H1 (cell line): ENCODE results near the gene SLC25A22. TPM values are rescaled to one million over a fixed set of nuclear protein-coding genes. Genes with fewer than 3 reads are reported as not detected.

Experiments used
- CTCF ChIA-PET: fragments of 300-600 bp; sonication (Branson Sonifier 250); formaldehyde crosslinking; loops from one replicate; lab custom pipeline; 2021; ENCODE audit not compliant: partially characterized antibody; lab: Charles Lee
- POLR2A ChIA-PET: fragments of 300-600 bp; sonication (Branson Sonifier 250); formaldehyde crosslinking; loops from one replicate; lab custom pipeline; 2021; ENCODE audit warnings: inconsistent platforms; ENCODE audit not compliant: partially characterized antibody; lab: Charles Lee
- DNase-seq, 2 experiments: peaks; one replicate each; pipeline versions ENCODE4 v3.0.0 to v3.0.0-alpha.2; 2010 to 2022; ENCODE audit warnings: low spot score in 2 of 2, low read depth in 1 of 2, mixed read lengths in 1 of 2
- FAIRE-seq: peaks from 2 replicates; lab custom pipeline; 2011; peaks lifted over from hg19 to GRCh38; lab: Jason Lieb, UNC
- H2AFZ ChIP-seq: 2 replicates; pipeline ENCODE4 v1.8.1; 2012; ENCODE audit warnings: low read length, inconsistent platforms
- H2AK5ac ChIP-seq: 2 replicates; pipeline ENCODE4 v1.6.1; 2013; ENCODE audit warnings: low read depth, low read length
- H2BK120ac ChIP-seq: replicated peaks from 2 replicates; pipeline ENCODE3; 2013; ENCODE audit warnings: low read depth, low read length, inconsistent platforms
- H2BK12ac ChIP-seq: 2 replicates; pipeline ENCODE4 v1.6.1; 2013; ENCODE audit warnings: low read depth, low read length
- H2BK15ac ChIP-seq: 2 replicates; pipeline ENCODE4 v1.6.1; 2013; ENCODE audit warnings: low read length
- H2BK20ac ChIP-seq: 2 replicates; pipeline ENCODE4 v1.6.1; 2013; ENCODE audit warnings: low read length
- H2BK5ac ChIP-seq: 2 replicates; pipeline ENCODE4 v1.6.1; 2013; ENCODE audit warnings: low read depth, low read length
- H3K14ac ChIP-seq: 2 replicates; pipeline ENCODE4 v1.6.1; 2013; ENCODE audit warnings: inconsistent platforms; ENCODE audit not compliant: insufficient read length
- H3K18ac ChIP-seq: 2 replicates; pipeline ENCODE4 v1.6.1; 2013; ENCODE audit warnings: low read length; ENCODE audit errors: extremely low read depth
- H3K23ac ChIP-seq: 2 replicates; pipeline ENCODE4 v1.6.1; 2013; ENCODE audit warnings: inconsistent platforms; ENCODE audit not compliant: insufficient read length
- H3K23me2 ChIP-seq: 2 replicates; pipeline ENCODE4 v1.6.1; 2013; ENCODE audit warnings: low read depth, low read length
- H3K27ac ChIP-seq: 2 replicates; pipeline ENCODE4 v1.6.1; 2011; ENCODE audit warnings: low read depth, low read length, inconsistent platforms
- H3K27me3 ChIP-seq, 4 experiments: replicated peaks in 1 of 4; 1 replicate in 1 of 4; 2 replicates in 3 of 4; pipeline versions ENCODE4 v1.6.1 to v1.8.1; 2011 to 2013; ENCODE audit warnings: low read length in 3 of 4, mild to moderate bottlenecking in 3 of 4, inconsistent platforms in 2 of 4, mixed read lengths in 2 of 4, moderate library complexity in 1 of 4; ENCODE audit not compliant: control insufficient read depth in 3 of 4, insufficient read depth in 3 of 4; ENCODE audit errors: extremely low read depth in 1 of 4
- H3K36me3 ChIP-seq, 4 experiments: 2 replicates each; pipeline versions ENCODE4 v1.6.1 to v1.8.1; 2011 to 2013; ENCODE audit warnings: mild to moderate bottlenecking in 4 of 4, low read length in 3 of 4, moderate library complexity in 2 of 4, control low read depth in 1 of 4, inconsistent platforms in 1 of 4; ENCODE audit not compliant: insufficient read depth in 4 of 4, control insufficient read depth in 2 of 4
- H3K4ac ChIP-seq: replicated peaks from 2 replicates; pipeline ENCODE3; 2013; ENCODE audit warnings: low read length, low read depth, mixed read lengths, inconsistent platforms; ENCODE audit not compliant: insufficient read length
- H3K4me1 ChIP-seq, 4 experiments: replicated peaks in 1 of 4; 1 replicate in 1 of 4; 2 replicates in 3 of 4; pipeline versions ENCODE4 v1.6.1 to v1.8.1; 2011 to 2013; ENCODE audit warnings: low read length in 3 of 4, inconsistent platforms in 2 of 4, mixed read lengths in 1 of 4; ENCODE audit not compliant: insufficient read depth in 4 of 4, control insufficient read depth in 3 of 4
- H3K4me2 ChIP-seq, 2 experiments: 2 replicates each; pipeline versions ENCODE4 v1.6.1 to v1.8.1; 2011 to 2013; ENCODE audit warnings: low read depth in 2 of 2, low read length in 2 of 2, control low read depth in 1 of 2, inconsistent platforms in 1 of 2, mild to moderate bottlenecking in 1 of 2; ENCODE audit not compliant: insufficient read depth in 1 of 2
- H3K4me3 ChIP-seq, 4 experiments: fragments of 200-600, 300-600 bp in 1 of 4; sonication (generic), shearing (Covaris generic), sonication (Bioruptor Twin) in 1 of 4; 2 replicates each; pipeline versions ENCODE4 v1.5.1 to v1.8.1; 2011 to 2016; ENCODE audit warnings: low read length in 4 of 4, low read depth in 3 of 4, control low read depth in 2 of 4, inconsistent platforms in 2 of 4, mild to moderate bottlenecking in 2 of 4, mixed read lengths in 1 of 4, moderate library complexity in 1 of 4; ENCODE audit not compliant: insufficient read depth in 2 of 4; ENCODE audit errors: extremely low read depth in 1 of 4
- H3K56ac ChIP-seq: replicated peaks from 2 replicates; pipeline ENCODE3; 2013; ENCODE audit warnings: low read depth, mild to moderate bottlenecking, mixed read lengths, low read length, inconsistent platforms; ENCODE audit not compliant: insufficient read length
- H3K79me1 ChIP-seq: 2 replicates; pipeline ENCODE4 v1.6.1; 2013; ENCODE audit warnings: low read depth, low read length, control low read depth
- H3K79me2 ChIP-seq, 2 experiments: 2 replicates each; pipeline versions ENCODE4 v1.6.1 to v1.8.1; 2012 to 2013; ENCODE audit warnings: low read length in 2 of 2, mild to moderate bottlenecking in 2 of 2, inconsistent platforms in 1 of 2; ENCODE audit not compliant: insufficient read depth in 2 of 2, control insufficient read depth in 1 of 2
- H3K9ac ChIP-seq, 4 experiments: replicated peaks in 1 of 4; 1 replicate in 1 of 4; 2 replicates in 3 of 4; pipeline versions ENCODE4 v1.6.1 to v1.8.1; 2011 to 2013; ENCODE audit warnings: low read depth in 3 of 4, low read length in 3 of 4, control low read depth in 2 of 4, mild to moderate bottlenecking in 2 of 4, moderate library complexity in 2 of 4, inconsistent platforms in 1 of 4; ENCODE audit errors: extremely low read depth in 1 of 4
- H3K9me3 ChIP-seq, 2 experiments: 2 replicates each; pipeline versions ENCODE4 v1.6.1 to v1.8.1; 2012 to 2013; ENCODE audit warnings: mild to moderate bottlenecking in 2 of 2, moderate library complexity in 2 of 2, control low read depth in 1 of 2, inconsistent platforms in 1 of 2, low read depth in 1 of 2, low read length in 1 of 2, mixed read lengths in 1 of 2; ENCODE audit not compliant: insufficient read depth in 2 of 2
- H4K20me1 ChIP-seq, 2 experiments: replicated peaks in 1 of 2; 2 replicates each; pipeline versions ENCODE3 to v1.8.1; 2011 to 2013; ENCODE audit warnings: inconsistent platforms in 2 of 2, low read length in 2 of 2, mild to moderate bottlenecking in 1 of 2; ENCODE audit not compliant: insufficient read depth in 2 of 2, control insufficient read depth in 1 of 2
- H4K5ac ChIP-seq: 2 replicates; pipeline ENCODE4 v1.6.1; 2013; ENCODE audit warnings: low read length, low read depth, mixed read lengths, inconsistent platforms; ENCODE audit not compliant: insufficient read length
- H4K8ac ChIP-seq: 2 replicates; pipeline ENCODE4 v1.8.0; 2013; ENCODE audit warnings: mild to moderate bottlenecking, moderate library complexity, low read length, inconsistent platforms; ENCODE audit not compliant: insufficient read depth; ENCODE audit errors: extremely low read depth
- H4K91ac ChIP-seq: replicated peaks from 2 replicates; pipeline ENCODE3; 2013; ENCODE audit warnings: low read length, mixed read lengths, inconsistent platforms; ENCODE audit not compliant: insufficient read length
- ATF2 ChIP-seq: IDR thresholded peaks from 2 replicates; pipeline ENCODE4 v1.6.1; 2012; ENCODE audit warnings: low read length, inconsistent platforms
- BCL11A ChIP-seq, 2 experiments: IDR thresholded peaks; one replicate each; pipeline ENCODE4 v1.6.1; 2011; ENCODE audit warnings: low read depth in 2 of 2, low read length in 2 of 2, mild to moderate bottlenecking in 2 of 2
- CBX8 ChIP-seq: fragments of 300-800, 300-1000 bp; sonication (generic); IDR thresholded peaks from 2 replicates; pipeline ENCODE4 v1.7.1; 2016; ENCODE audit warnings: low read depth, low read length, borderline replicate concordance
- CHD1 ChIP-seq: IDR thresholded peaks from 2 replicates; pipeline ENCODE4 v1.6.1; 2012; ENCODE audit warnings: low read depth, low read length, improper control_type of control experiment
- CREB1 ChIP-seq: IDR thresholded peaks from 2 replicates; pipeline ENCODE4 v1.6.1; 2012; ENCODE audit warnings: inconsistent platforms
- CTBP2 ChIP-seq: IDR thresholded peaks from 2 replicates; pipeline ENCODE4 v1.7.0; 2011; ENCODE audit warnings: borderline replicate concordance, mild to moderate bottlenecking, moderate library complexity, mixed read lengths, low read length; ENCODE audit not compliant: insufficient read depth, insufficient read length
- FOSL1 ChIP-seq: IDR thresholded peaks from 2 replicates; pipeline ENCODE4 v1.6.1; 2011; ENCODE audit warnings: mild to moderate bottlenecking, low read depth, low read length, moderate library complexity; ENCODE audit not compliant: insufficient read depth
- JUN ChIP-seq: IDR thresholded peaks from 2 replicates; pipeline ENCODE4 v1.6.1; 2011; ENCODE audit warnings: low read depth, mild to moderate bottlenecking, improper control_type of control experiment, low read length
- RBBP5 ChIP-seq: IDR thresholded peaks from 2 replicates; pipeline ENCODE4 v1.7.1; 2012; ENCODE audit warnings: low read depth, mild to moderate bottlenecking, inconsistent platforms, low read length, moderate library complexity, borderline replicate concordance
- RXRA ChIP-seq: IDR thresholded peaks from 2 replicates; pipeline ENCODE4 v1.6.1; 2011; ENCODE audit warnings: low read depth, mild to moderate bottlenecking, low read length, moderate library complexity; ENCODE audit not compliant: insufficient read depth
- TCF12 ChIP-seq: IDR thresholded peaks from 2 replicates; pipeline ENCODE4 v1.6.1; 2011; ENCODE audit warnings: low read depth, mild to moderate bottlenecking, low read length
- WGBS, 2 experiments: shearing (Covaris generic) in 1 of 2; methylation state at CpG; one replicate each; pipeline versions ENCODE4 v1.1.6 to v1.1.7; 2013 to 2015; ENCODE audit warnings: low lambda C conversion rate in 2 of 2, mixed read lengths in 2 of 2, inconsistent platforms in 1 of 2, low coverage in 1 of 2, missing lambda C conversion rate in 1 of 2; ENCODE audit not compliant: insufficient replicate concordance in 2 of 2, insufficient coverage in 1 of 2, insufficient read length in 1 of 2; ENCODE audit errors: extremely low coverage in 1 of 2, missing lambda C conversion rate in 1 of 2; 5-methylcytosine and 5-hydroxymethylcytosine counted together
- polyA plus RNA-seq, 7 experiments: library from polyadenylated mRNA; depleted of rRNA in 3 of 7; stranded (reverse) in 5 of 7; unstranded in 2 of 7; fragments of >200 nt in 5 of 7; fragments of 200-250 nt in 2 of 7; gene quantifications; 1 replicate in 5 of 7; 2 replicates in 1 of 7; 4 replicates in 1 of 7; pipeline versions ENCODE4 v1.2.1 to v1.2.3, GENCODE V29; 2011 to 2013; ENCODE audit warnings: missing spikeins in 2 of 7, mixed read lengths in 2 of 7
- total RNA-seq: library from RNA; stranded (reverse); fragmentation: NEBNext Ultra II Directional; extraction: Animal tissue kit (Norgen Biotek cat#: 25700); gene quantifications from 2 replicates; pipeline ENCODE4 v1.2.1, GENCODE V29; 2021

Gene SLC25A22
- total and polyA plus RNA-seq, 2 of the 8 experiments (the other 6 are each of a cell fraction or from before 2014, with no cell fraction given): 31.5 to 48.0 TPM

GRCh38 chr11:793556-793955 is 4.5 kb downstream of the SLC25A22 start:
- H3K4me1 ChIP-seq: peaks cover 4 to 34% (median 24%) of the 10 kb centered on the region in 4 experiments
- H2BK20ac ChIP-seq: no peak overlapping the region
- no peak overlapping the region for H2AFZ ChIP-seq
- 82% methylated on average over 7 of the region's 7 CpGs; no CpG with 5 or more reads in 1 of the 2 experiments for WGBS, 2 experiments
- ChIA-PET POLR2A (interaction anchor here (0.6 to 53.0 kb wide), 2 partner anchors 11 to 37 kb away, joined by 3 to 1917 read pairs; partner anchors contain the start of genes CD151, CRACR2B, PNPLA2 and POLR2L), CTCF (interaction anchor here (1.0 to 2.2 kb wide), 2 partner anchors 10 to 18 kb away, joined by 3 to 10 read pairs; no protein-coding TSS in a partner anchor)
- H3K4me3 ChIP-seq: no peak overlapping the region
- 0 out of 2 replicates have a peak, but pooled peaks cover 7% of the 10 kb centered on the region for H3K79me1 ChIP-seq
- H4K20me1 ChIP-seq: peaks cover 2 to 12% of the 10 kb centered on the region in 2 experiments
- no peak overlapping the region for H3K14ac ChIP-seq
- no peak overlapping the region for H2BK12ac ChIP-seq
- DNase-seq (no peak), FAIRE-seq (no peak)
- no peak overlapping the region for H3K27ac ChIP-seq
- no peak overlapping the region for H3K9ac ChIP-seq
- H4K8ac ChIP-seq: no peak overlapping the region
- H2BK5ac ChIP-seq: no peak overlapping the region
- H3K27me3 ChIP-seq: no peaks in the 10 kb centered on the region
- no peak overlapping the region for H4K91ac ChIP-seq
- H3K4me2 ChIP-seq: no peak overlapping the region
- H2BK15ac ChIP-seq: no peak overlapping the region
- no peak overlapping the region for H2AK5ac ChIP-seq
- H3K9me3 ChIP-seq: no peaks in the 10 kb centered on the region
- no peak overlapping the region for H3K23ac ChIP-seq
- H2BK120ac ChIP-seq: no peak overlapping the region
- peaks cover 0 to 5% of the 10 kb centered on the region in 2 experiments; a peak in 1 of 4 replicates for H3K79me2 ChIP-seq
- no peak overlapping the region for H3K56ac ChIP-seq
- no peak overlapping the region for H3K4ac ChIP-seq
- H4K5ac ChIP-seq: no peak overlapping the region
- no peak for TF ChIP-seq FOSL1
- TF ChIP-seq BCL11A (IDR thresholded peaks at IDR 0.05; ENCODE audit: low read depth in 2 of 2, low read length in 2 of 2): no peak
- TF ChIP-seq CTBP2: no peak
- no peak for TF ChIP-seq TCF12
- no peak for TF ChIP-seq JUN
- no peak for TF ChIP-seq RXRA
- no peak for TF ChIP-seq CBX8
- no peak for TF ChIP-seq ATF2
- TF ChIP-seq RBBP5: no peak
- TF ChIP-seq CREB1: no peak
- TF ChIP-seq CHD1: no peak
- TF ChIP-seq, all 59 proteins: peak for 0
- Histone ChIP-seq H3K23me2 (peaks cover 7% of the 10 kb centered on the region), H3K36me3 (peaks cover 0 to 12% (median 0%) of the 10 kb centered on the region in 4 experiments; a peak in 3 of 8 replicates), H3K18ac (no peak overlapping the region)
